Stimulated activated CD4-positive, alpha-beta T cell treated with anti-CD3 and anti-CD28 coated beads, Interleukin-1b, Interleukin-23, amount 100 ng/mL, for 24 hours (primary cell): Measurements from ENCODE around the gene PCED1B.
"Not testable (repeated sequence)": the region's sequence is repeated elsewhere in the genome, so short reads cannot be mapped to it uniquely, and the experiment has no call there.

Experiments
- DNase-seq, 4 experiments: peaks; one replicate each; pipeline ENCODE4 v3.0.0-alpha.2; 2020; ENCODE audit warnings: low read depth in 4 of 4, low spot score in 1 of 4

PCED1B gene

GRCh38 chr12:47270782-47271664 lies 191.6 kb downstream of the PCED1B start:
- no peak for DNase-seq

DNA sequence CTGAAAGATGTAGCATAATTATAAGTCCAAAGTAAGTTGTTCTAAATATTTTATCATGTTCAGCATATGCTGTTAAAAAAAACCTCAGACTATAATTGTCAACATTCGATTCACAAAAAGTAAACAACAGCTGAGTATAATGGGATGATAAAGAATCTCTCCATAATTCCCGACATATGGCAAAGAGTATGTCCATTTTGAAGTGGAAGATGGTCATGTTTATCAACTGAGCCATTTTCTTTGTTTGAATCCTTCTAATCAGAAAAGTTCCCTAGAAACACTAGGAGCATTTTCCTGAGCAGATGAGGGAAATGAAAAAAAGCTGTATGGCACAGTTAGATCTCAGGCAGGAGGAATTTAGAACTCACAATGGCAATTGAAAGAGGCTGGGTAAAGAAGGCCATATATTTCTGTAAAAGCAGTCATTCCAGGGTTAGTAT lies 192.4 kb downstream of the PCED1B start:
- no peak for DNase-seq

GRCh38 chr12:47272412-47273190 lies 193.2 kb downstream of the PCED1B start:
- no peak for DNase-seq

- DNase-seq, result no peak
Observed at GRCh38 chr12:47273191-47273626, 193.8 kb downstream of the PCED1B start.

DNA sequence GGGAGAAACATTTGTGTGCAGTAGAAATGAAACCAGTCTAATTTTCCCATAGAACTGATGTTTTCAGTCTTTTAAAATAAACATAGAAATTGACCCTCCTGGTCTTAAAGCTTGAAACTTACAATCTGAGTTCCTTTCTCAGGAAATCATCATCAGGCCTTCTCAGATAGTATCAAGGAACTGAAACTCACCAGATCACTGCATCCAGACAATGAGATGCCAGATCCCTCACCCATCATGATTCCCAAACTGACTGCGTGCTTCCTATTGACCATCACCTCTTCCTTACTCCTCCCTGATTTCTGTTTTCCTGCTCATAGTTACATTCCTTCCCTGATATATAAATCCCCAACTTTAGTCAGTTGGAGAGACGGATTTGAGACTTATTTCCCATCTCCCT lies 195.3 kb downstream of the PCED1B start:
- no peak for DNase-seq

DNA sequence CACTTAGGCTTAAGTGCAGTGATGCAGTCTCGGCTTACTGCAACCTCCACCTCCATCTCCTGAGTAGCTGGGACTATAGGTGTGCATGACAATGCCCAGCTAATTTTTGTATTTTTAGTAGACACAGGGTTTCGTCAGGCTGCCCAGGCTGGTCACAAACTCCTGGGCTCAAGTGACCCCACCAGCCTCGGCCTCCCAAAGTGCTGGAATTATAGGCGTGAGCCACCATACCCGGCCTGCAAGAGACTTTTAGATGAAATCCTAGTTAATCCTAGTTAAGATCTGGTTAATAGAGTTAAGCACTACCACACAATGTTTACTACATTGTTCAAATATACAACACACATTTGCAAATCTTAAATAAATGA lies 196.8 kb downstream of the PCED1B start:
- DNase-seq, result no peak

GRCh38 chr12:47276621-47277309 lies 197.3 kb downstream of the PCED1B start:
- DNase-seq, result no peak

GRCh38 chr12:47277972-47278448 lies 198.6 kb downstream of the PCED1B start:
- DNase-seq, result no peak

- not testable (repeated sequence) for DNase-seq
Observed at GRCh38 chr12:47279758-47280157, 200.3 kb downstream of the PCED1B start.

- DNase-seq, result no peak
Observed at GRCh38 chr12:47280543-47281300, 201.3 kb downstream of the PCED1B start.

GRCh38 chr12:47281667-47282171 lies 202.3 kb downstream of the PCED1B start:
- DNase-seq, result peak in 1 of 4 experiments; percentile 16

DNA sequence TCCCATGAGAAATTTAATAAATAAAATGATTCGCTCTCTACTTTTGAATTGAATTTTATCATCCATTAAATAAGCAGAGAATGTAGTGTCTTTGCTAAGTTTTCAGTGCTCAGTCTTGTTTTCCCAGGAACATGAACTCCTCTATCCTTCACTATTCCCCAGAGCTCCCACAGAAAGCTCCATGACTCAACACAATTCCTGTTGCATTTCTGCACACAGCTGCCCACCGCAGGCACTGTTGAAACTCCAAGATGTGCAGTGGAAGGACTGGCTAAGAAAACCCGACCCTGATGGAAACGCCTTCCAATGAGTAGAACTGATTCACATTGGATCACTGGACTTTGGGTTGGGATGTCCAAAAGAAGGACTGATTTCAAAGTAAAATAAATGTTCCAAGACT lies 202.8 kb downstream of the PCED1B start:
- no peak for DNase-seq
